ENCODE results near the gene PLCB1.

PLCB1 gene

GRCh38 chr20:8934362-8934761 lies 802.3 kb downstream of the PLCB1 start:
- no peak overlapping the region for H3K4me3 ChIP-seq (replicated peaks; ENCODE audit: low read depth, low read length)
- DNase-seq (ENCODE audit: low read depth): no peak
- TF ChIP-seq CTCF (IDR thresholded peaks at IDR 0.05; ENCODE audit: low read length, missing control alignments): no peak

Data from fibroblast of pulmonary artery (primary cell).